GM21786 (cell line): ENCODE measurements around the gene PLXNA1.
A peak's percentile ranks its signal among the peaks of the same experiment; 100 is the strongest.

ENCODE experiments used
- ATAC-seq: cut with Tn5 transposase; IDR thresholded peaks from one replicate; pipeline ENCODE4 v1.9.1; 2021; ENCODE audit not compliant: unreplicated experiment

Gene PLXNA1

GRCh38 chr3:126965526-126966080 lies 17.3 kb upstream of the PLXNA1 start:
- no peak for ATAC-seq

DNA sequence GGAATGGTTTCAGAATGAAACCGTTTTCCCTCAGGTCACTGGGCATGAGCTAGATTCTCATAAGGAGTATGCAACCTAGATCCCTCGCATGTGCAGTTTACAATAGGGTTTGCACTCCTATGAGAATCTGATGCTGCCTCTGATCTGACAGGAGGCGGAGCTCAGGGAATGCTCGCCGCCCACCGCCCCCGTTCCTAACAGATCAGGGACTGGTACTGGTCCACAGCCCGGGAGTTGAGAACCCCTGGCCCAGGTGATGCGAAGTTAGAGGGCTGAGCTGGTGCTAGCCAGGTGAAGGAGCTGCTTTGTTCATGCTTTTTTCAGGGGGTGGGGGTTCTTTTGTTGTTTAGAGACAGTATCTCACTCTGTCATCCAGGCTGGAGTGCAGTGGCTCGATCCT lies 15.5 kb upstream of the PLXNA1 start:
- no peak for ATAC-seq

DNA sequence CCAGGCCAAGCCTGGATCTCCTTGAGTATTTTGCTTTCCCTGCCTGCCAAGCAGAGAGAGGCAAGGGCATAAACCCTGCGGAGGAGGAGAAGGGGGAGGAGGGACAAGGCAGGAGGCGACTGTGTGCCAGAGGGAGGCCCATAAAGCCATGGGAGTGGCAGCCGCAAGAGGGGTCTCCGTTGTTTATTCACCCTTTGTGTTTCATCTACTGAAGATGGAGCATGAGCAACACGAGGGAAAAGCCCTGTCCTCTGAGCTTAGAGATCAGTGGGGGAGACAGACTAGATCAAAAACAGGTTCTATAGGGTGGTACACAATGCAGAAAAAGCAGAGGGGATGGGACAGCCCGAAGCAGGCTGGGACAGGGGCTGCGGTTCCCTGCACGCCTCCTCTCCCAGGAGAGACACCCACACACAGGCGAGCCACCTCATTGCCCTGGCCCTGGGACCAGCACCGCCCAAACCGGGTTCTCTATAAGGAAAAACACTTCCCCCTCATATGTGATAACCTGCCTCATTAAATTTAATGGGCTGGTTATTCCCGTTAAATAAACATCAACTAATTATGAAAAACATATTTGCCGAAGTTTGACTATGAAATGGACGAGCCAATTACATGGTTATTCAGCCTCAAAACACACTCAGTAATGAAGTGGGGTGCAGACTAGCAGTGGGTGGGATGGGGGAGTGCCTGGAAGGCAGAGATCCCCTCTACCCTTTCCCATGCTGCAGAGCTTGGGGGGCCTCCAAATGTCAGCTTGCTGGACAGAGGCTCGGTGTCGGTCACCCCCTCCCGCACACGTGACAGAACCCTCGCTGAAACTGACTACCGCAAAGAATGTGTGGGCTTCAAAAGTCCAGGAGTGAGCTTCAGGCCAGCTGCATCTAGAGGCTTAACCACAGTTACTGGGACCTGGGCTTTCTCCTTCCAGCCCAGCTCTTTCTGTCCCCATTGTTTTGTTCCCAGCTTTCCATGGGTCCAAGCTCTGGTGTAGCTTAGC lies 14.2 kb upstream of the PLXNA1 start:
- ATAC-seq = no peak

- no peak for ATAC-seq
Observed at GRCh38 chr3:126969586-126969985, 13.3 kb upstream of the PLXNA1 start.

DNA sequence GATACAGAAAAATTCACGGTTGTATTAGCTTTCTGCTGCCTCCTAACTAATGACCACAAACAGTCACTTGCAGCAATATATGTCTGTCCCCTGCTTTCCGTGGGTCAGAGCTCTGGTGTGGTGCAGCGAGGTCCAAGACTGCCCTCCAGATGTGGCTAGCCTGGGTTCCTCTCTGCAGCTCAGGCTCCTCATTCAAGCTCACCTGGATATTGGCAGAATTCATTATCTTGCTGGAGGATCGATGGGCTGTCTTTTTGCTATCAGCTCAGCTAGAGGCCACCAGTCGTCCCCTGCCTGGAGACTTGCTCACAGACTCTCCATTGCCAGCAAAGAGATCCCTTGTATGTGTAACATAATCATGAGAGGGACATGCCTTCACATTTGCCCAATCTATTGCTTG lies 12.8 kb upstream of the PLXNA1 start:
- no peak for ATAC-seq

DNA sequence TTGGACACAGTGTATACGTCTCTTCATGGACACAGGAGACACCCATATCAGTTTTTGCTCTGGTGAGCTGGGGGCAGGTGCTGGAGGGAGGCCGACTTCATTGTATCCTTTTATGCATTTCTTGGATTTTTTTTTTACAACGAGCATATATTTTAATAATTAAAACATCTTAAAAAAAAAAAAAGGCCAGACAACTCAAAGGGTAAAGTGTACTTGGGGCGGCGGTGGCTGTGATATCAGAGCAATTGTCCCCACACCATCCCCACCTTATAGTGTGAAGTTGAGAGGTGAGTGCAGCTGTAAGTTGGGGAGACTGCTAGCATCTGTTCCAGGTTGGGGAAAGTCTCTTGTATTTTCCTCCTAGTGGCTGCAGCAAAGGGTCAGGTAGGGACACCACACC lies 12.0 kb upstream of the PLXNA1 start:
- ATAC-seq = no peak

DNA sequence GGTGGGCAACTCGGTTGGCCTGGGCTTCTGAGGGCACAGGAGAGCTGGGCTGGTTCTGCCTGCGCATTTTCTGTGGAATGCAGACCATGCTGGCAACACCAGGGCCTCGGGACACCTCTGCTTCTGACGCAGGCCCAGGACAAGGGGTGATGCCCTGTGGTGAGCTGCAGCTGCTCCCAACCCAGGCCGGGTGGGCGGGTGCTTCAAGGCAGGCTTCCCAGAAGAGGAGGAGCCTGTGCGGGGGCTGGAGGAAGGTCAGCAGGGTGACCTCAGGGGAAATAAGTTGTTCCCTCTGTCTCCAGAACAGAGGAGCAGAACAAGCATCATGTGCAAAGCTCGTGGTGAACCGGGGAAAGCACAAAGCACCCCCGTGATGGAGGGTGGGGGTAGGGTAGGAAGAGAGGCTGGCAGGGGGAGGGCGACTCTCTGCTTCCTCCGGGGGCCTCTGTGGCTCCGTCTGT lies 11.0 kb upstream of the PLXNA1 start:
- ATAC-seq = no peak

GRCh38 chr3:126972866-126973265 lies 10.0 kb upstream of the PLXNA1 start:
- no peak for ATAC-seq

DNA sequence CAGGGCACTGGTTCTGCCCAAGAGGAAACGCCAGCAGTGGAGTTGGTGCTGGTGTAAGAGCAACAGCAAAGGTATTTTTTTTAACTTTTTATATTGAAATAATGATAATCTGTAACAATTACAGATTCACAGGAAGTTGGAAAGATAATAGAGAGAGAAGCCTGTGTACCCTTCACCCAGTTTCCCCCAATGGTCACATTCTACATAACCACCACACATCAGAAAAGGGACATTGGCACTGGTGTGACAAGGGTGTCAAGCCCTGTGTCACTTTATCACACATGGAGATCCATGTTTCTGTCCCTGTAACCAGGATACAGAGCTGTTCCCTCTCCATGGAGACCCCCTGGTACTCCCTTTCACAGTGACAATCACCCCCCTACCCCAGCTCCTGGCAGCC lies 9.1 kb upstream of the PLXNA1 start:
- no peak for ATAC-seq

DNA sequence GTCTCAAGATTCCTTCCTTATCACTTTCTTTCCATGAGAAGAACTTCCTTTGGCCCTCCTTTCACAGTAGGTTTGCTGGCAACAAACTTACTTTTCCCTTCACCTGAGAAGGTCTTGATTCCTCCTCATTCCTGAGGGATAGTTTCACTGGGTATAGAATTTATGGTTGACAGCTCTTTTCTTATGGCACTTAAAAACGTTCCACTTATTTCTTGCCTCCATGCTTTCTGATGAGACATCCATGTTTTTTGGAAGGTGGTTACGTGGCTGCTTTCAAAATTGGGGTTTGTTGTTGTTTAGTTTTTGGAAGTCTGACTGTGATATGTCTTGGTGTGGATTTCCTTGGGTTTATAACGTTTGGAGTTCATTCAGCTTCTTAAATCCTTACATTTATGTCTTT lies 8.2 kb upstream of the PLXNA1 start:
- ATAC-seq = no peak

DNA sequence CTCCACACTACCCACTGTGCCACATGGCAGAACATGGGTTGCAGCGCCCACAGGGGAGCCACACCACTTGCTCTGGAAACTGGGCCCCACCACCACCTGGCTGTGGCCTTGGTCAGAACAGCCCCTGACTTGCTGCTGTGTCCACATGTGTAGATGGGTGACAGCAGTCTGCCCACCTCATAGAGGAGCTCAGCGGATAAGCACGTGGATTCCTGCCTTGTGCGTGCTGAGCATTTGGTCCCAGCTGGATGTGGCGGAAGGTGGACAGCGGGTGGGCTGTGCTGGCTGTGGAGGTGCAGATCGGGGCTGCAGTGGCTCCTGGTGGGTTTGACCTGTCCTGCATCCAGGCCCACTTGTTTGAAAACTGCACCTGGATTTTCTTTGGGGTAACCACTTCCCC lies 6.0 kb upstream of the PLXNA1 start:
- ATAC-seq = no peak

GRCh38 chr3:126977821-126978220 lies 5.1 kb upstream of the PLXNA1 start:
- ATAC-seq = no peak

- ATAC-seq = no peak
Observed at GRCh38 chr3:126978291-126978690, 4.6 kb upstream of the PLXNA1 start.

DNA sequence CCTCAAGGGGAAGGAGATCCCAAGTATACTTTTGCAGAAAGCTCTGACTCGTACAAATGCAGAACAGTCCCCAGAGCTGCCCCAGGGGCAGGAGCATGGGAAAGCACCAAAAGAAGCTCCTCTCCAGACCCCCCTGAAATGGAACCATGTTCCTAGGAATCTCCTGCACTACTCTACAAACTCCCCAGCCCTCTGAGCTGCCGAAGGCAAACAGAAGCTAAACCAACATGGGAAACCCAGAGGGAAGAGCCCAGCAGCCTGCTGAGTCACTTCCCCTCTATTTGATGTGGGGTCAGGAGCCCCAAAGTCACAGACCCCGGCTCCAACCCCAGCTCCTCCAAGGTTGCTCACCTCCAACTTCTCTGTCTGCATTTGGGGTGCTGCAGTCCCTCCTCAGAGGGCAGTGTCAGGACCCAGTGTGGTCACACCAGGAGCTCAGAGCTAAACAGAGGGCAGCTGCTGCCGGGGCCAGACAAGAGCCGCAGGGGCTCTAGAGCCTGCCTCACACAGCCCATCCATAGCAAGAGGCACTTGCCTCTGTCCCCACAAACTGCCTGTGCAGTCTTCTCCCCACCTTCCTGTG lies 3.8 kb upstream of the PLXNA1 start:
- ATAC-seq = no peak

DNA sequence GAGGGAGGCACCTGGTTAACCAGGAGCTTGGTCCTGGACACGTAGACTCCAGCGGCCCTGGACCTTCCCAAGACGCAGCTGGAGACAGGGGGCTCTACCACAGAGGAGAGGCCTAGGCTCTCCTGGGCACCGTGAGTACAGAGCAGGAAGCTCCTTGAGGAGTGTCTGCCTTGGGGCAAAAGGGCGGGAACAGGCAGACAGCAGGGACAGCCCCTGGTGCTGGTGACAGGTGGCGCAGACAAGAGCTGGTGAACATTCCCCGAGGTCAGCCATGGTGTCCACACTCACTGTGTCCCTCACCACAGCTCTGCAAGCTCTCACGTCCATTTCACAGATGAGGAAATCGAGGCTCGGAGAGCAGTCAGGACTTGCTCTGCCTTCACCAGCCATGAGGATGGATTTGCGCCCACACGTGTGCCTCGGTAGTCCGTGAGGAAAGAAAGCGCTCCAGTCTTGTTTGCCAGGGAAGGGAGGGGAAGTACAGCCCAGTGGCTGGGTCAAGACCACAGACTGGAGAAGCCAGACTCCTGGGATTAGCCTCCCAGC lies 2.6 kb upstream of the PLXNA1 start:
- ATAC-seq = no peak

GRCh38 chr3:126982126-126982470 lies 817 bp upstream of the PLXNA1 start:
- ATAC-seq = peak; percentile 47

DNA sequence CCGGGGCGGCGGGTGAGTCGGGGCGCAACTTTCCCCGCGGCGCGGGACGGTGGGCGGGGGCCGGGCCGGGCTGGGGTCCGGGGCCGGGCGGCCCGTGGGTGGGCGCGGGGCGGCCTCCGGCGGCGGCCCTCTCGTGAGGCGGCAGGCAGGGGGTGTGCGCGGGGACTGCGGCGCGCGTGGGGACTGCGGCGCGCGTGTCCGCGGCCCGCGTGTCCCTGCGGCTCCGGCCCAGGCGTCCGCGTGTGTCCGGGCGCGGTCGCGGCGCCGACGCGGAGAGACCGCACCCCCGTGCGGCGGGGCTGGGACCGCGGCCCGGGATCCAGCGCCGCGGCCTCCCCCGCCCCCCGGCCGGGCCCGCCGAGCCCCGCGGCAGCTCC lies 349 bp downstream of the PLXNA1 start:
- no peak for ATAC-seq

DNA sequence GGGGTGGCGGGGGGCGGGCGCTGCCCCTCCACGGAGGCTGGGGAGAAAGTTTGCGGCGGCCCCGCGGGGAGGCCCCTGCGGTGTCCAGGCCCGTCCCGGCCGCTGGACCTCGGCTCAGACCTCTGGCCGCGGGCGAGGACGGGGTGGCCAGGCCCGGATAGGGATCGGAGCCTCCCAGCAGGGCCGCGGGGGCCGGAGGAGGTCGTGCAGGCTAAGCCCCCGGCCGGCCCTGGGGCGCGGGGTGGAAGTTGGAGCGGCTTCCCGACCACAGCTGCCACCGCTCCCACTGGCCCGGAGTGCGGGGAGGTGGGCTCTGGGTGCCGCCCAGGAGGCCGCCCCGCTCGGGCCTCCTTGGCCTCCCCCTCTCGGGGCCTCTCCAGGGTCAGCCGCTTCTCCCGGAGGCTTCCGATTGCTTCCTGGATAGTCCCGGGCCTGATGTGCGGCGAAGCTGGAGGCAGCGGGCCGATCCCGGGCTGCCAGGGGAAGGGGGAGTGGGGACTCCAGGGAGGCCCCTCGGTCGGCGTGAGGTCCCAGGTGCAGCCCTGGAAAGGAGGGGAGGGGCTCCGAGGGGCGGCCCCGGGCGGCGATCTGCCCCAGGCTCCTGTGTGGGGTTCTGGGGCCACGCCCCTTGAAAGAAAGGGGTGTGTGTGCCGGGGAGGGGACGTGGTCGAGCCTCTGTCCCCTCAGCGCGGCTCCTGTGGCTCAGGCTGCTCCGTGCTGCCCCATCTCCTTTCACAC lies 907 bp downstream of the PLXNA1 start:
- no peak for ATAC-seq

- ATAC-seq = no peak
Observed at GRCh38 chr3:126984391-126985131, 1.6 kb downstream of the PLXNA1 start.

DNA sequence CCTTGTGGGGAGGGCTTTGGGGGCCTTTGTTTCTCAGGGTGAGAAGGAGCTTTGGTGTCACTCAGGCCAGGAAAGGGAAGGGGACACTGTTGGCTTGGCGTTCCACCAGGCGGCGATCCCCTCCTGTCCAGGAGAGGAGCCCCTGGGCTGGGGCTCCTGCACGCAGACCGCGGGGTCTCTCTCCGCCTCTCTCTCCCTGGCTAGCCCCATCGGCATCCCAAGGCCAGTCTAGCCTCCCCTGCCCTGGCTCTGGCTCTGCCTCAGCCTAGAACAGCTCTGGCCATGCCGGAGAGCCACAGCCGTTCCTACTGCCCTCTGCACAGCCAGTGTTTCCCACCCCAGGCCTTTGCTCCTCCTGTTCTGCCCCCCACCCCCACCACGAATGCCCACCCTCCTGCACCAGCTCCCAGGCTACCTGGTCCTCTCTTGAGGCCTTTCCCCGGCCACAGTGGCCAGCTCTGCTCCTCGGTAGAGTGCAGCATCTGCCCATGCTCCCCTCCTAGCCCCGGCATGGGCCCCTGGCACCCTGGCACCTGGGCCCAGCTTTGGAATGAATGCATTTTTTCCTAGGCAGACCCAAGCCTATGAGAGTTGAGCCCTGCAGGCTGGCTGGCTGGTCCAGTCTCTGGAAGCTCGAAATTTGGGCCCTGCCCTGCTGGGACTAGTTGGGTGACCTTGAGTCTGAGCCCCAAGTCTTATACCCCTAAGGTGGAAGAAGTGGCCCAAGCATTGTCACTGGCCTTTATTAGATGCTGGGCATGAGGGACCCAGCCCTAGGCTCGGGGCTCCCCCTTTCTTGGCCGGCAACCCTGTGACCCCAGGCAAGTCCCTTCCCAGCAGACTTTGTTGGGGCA lies 2.4 kb downstream of the PLXNA1 start:
- ATAC-seq = no peak
